Peyer's patch (tissue), 4 donors: Measurements from ENCODE around the gene MAGI2.

ENCODE experiments used
- CTCF ChIP-seq, 6 experiments: fragments of 450-650 bp in 4 of 6; fragments of 200-600 bp in 2 of 6; sonication (generic) in 1 of 6; IDR thresholded peaks; one replicate each; pipeline ENCODE4 v1.5.1; 2017 to 2019; ENCODE audit warnings: antibody characterized with exemption in 6 of 6, mild to moderate bottlenecking in 3 of 6, moderate library complexity in 1 of 6
- POLR2A ChIP-seq, 2 donors: fragments of 450-650 bp; IDR thresholded peaks; one replicate each; pipeline ENCODE4 v1.5.1; 2017; ENCODE audit warnings: antibody characterized with exemption in 2 of 2, mild to moderate bottlenecking in 2 of 2, moderate library complexity in 2 of 2

GRCh38 chr7:78695826-78696225 is 757.6 kb downstream of the MAGI2 start:
- TF ChIP-seq CTCF (IDR thresholded peaks at IDR 0.05), result no peak
- no peak for TF ChIP-seq POLR2A (IDR thresholded peaks at IDR 0.05)
